Rectal smooth muscle tissue (tissue), 1 donor: Measurements from ENCODE around the gene NPIPA1.
"Not testable (repeated sequence)": the region's sequence is repeated elsewhere in the genome, so short reads cannot be mapped to it uniquely, and the experiment has no call there.

Experiments used
- H3K27ac ChIP-seq: one replicate; pipeline ENCODE4 v1.7.0; 2013; ENCODE audit warnings: low read depth, low read length, inconsistent platforms
- H3K27me3 ChIP-seq: one replicate; pipeline ENCODE4 v1.7.0; 2013; ENCODE audit warnings: low read length; ENCODE audit not compliant: control insufficient read depth, insufficient read depth
- H3K36me3 ChIP-seq: one replicate; pipeline ENCODE4 v1.7.0; 2013; ENCODE audit warnings: low read length; ENCODE audit not compliant: control insufficient read depth, insufficient read depth
- H3K4me1 ChIP-seq: one replicate; pipeline ENCODE4 v1.7.0; 2013; ENCODE audit warnings: low read length; ENCODE audit not compliant: control insufficient read depth, insufficient read depth
- H3K4me3 ChIP-seq: one replicate; pipeline ENCODE4 v1.7.0; 2013; ENCODE audit warnings: low read length
- H3K9ac ChIP-seq: one replicate; pipeline ENCODE4 v1.7.0; 2013; ENCODE audit warnings: low read length

Gene NPIPA1

GRCh38 chr16:14937143-14937542 is at the start of gene NPIPA1:
TSS of gene NPIPA1 (plus strand) at chr16:14937443. CDS start at chr16:14937443, 0 bp downstream.
- H3K4me1 ChIP-seq, H3K27ac ChIP-seq, H3K27me3 ChIP-seq, H3K36me3 ChIP-seq, H3K9ac ChIP-seq, H3K4me3 ChIP-seq: not testable (repeated sequence)

GRCh38 chr16:14892111-14892510 is 45.1 kb upstream of the NPIPA1 start:
- not testable (repeated sequence) for H3K27ac ChIP-seq, H3K36me3 ChIP-seq, H3K4me1 ChIP-seq, H3K9ac ChIP-seq, H3K27me3 ChIP-seq, H3K4me3 ChIP-seq

- not testable (repeated sequence) for H3K4me3 ChIP-seq, H3K27ac ChIP-seq, H3K9ac ChIP-seq, H3K4me1 ChIP-seq, H3K36me3 ChIP-seq, H3K27me3 ChIP-seq
These were observed 41.9 kb upstream of the NPIPA1 start for GRCh38 chr16:14895382-14895781.

- H3K4me3 ChIP-seq, H3K4me1 ChIP-seq, H3K36me3 ChIP-seq, H3K27ac ChIP-seq, H3K9ac ChIP-seq, H3K27me3 ChIP-seq: not testable (repeated sequence)
These were observed 41.2 kb upstream of the NPIPA1 start for GRCh38 chr16:14896023-14896422.

GRCh38 chr16:14897006-14897664 is 40.1 kb upstream of the NPIPA1 start:
- H3K36me3 ChIP-seq, H3K27ac ChIP-seq, H3K27me3 ChIP-seq, H3K9ac ChIP-seq, H3K4me3 ChIP-seq, H3K4me1 ChIP-seq: not testable (repeated sequence)

GRCh38 chr16:14898162-14898561 is 39.1 kb upstream of the NPIPA1 start:
- not testable (repeated sequence) for H3K27me3 ChIP-seq, H3K4me3 ChIP-seq, H3K36me3 ChIP-seq, H3K9ac ChIP-seq, H3K27ac ChIP-seq, H3K4me1 ChIP-seq

GRCh38 chr16:14903191-14903957 is 33.9 kb upstream of the NPIPA1 start:
- not testable (repeated sequence) for H3K27me3 ChIP-seq, H3K9ac ChIP-seq, H3K36me3 ChIP-seq, H3K4me3 ChIP-seq, H3K27ac ChIP-seq, H3K4me1 ChIP-seq

- not testable (repeated sequence) for H3K9ac ChIP-seq, H3K36me3 ChIP-seq, H3K4me1 ChIP-seq, H3K27ac ChIP-seq, H3K4me3 ChIP-seq, H3K27me3 ChIP-seq
These were observed 27.5 kb upstream of the NPIPA1 start for GRCh38 chr16:14909744-14910143.

GRCh38 chr16:14910833-14911629 is 26.2 kb upstream of the NPIPA1 start:
- H3K4me3 ChIP-seq, H3K27ac ChIP-seq, H3K27me3 ChIP-seq, H3K4me1 ChIP-seq, H3K9ac ChIP-seq, H3K36me3 ChIP-seq: not testable (repeated sequence)

GRCh38 chr16:14911954-14912353 is 25.3 kb upstream of the NPIPA1 start:
- H3K27ac ChIP-seq, H3K36me3 ChIP-seq, H3K4me3 ChIP-seq, H3K9ac ChIP-seq, H3K27me3 ChIP-seq, H3K4me1 ChIP-seq: not testable (repeated sequence)

- not testable (repeated sequence) for H3K27me3 ChIP-seq, H3K27ac ChIP-seq, H3K4me3 ChIP-seq, H3K36me3 ChIP-seq, H3K9ac ChIP-seq, H3K4me1 ChIP-seq
These were observed 24.7 kb upstream of the NPIPA1 start for GRCh38 chr16:14912588-14912987.

- not testable (repeated sequence) for H3K4me3 ChIP-seq, H3K36me3 ChIP-seq, H3K4me1 ChIP-seq, H3K27me3 ChIP-seq, H3K27ac ChIP-seq, H3K9ac ChIP-seq
These were observed 18.7 kb upstream of the NPIPA1 start for GRCh38 chr16:14918504-14918903.
